Liver (tissue), 9 donors: ENCODE measurements around the gene PADI6. TPM values are rescaled to one million over a fixed set of nuclear protein-coding genes. Genes with fewer than 3 reads are reported as not detected.
"Not testable (repeated sequence)": the region's sequence is repeated elsewhere in the genome, so short reads cannot be mapped to it uniquely, and the experiment has no call there.

ENCODE experiments used
- DNase-seq: peaks from one replicate; pipeline ENCODE4 v3.0.0-alpha.2; 2017; ENCODE audit warnings: low spot score
- H3K27ac ChIP-seq, 2 donors: one replicate each; pipeline ENCODE4 v1.7.0; 2013; ENCODE audit warnings: inconsistent platforms in 2 of 2, low read length in 2 of 2, control low read depth in 1 of 2, low read depth in 1 of 2, mild to moderate bottlenecking in 1 of 2
- H3K27me3 ChIP-seq, 4 donors: one replicate each; pipeline versions ENCODE4 v1.6.1 to v1.7.0; 2013; ENCODE audit warnings: low read length in 3 of 4, inconsistent platforms in 1 of 4, mild to moderate bottlenecking in 1 of 4, moderate library complexity in 1 of 4; ENCODE audit not compliant: control insufficient read depth in 4 of 4, insufficient read depth in 4 of 4
- H3K36me3 ChIP-seq, 4 donors: one replicate each; pipeline versions ENCODE4 v1.6.1 to v1.7.0; 2013; ENCODE audit warnings: low read length in 3 of 4, mild to moderate bottlenecking in 3 of 4, low read depth in 1 of 4, moderate library complexity in 1 of 4; ENCODE audit not compliant: control insufficient read depth in 4 of 4, insufficient read depth in 3 of 4
- H3K4me1 ChIP-seq, 4 donors: one replicate each; pipeline versions ENCODE4 v1.6.1 to v1.7.0; 2013; ENCODE audit warnings: low read length in 3 of 4, mild to moderate bottlenecking in 3 of 4, moderate library complexity in 1 of 4; ENCODE audit not compliant: control insufficient read depth in 4 of 4, insufficient read depth in 4 of 4
- H3K4me3 ChIP-seq, 3 donors: one replicate each; pipeline versions ENCODE4 v1.6.1 to v1.7.0; 2013; ENCODE audit warnings: low read length in 3 of 3, control low read depth in 1 of 3, low read depth in 1 of 3, mild to moderate bottlenecking in 1 of 3
- H3K9ac ChIP-seq, 2 donors: one replicate each; pipeline ENCODE4 v1.7.0; 2013; ENCODE audit warnings: low read length in 2 of 2, mild to moderate bottlenecking in 2 of 2, moderate library complexity in 2 of 2, control low read depth in 1 of 2, low read depth in 1 of 2
- H3K9me3 ChIP-seq, 4 donors: one replicate each; pipeline versions ENCODE4 v1.6.1 to v1.7.0; 2013; ENCODE audit warnings: low read length in 3 of 4; ENCODE audit not compliant: control insufficient read depth in 4 of 4
- ATF3 ChIP-seq: IDR thresholded peaks from 2 replicates; pipeline ENCODE4 v1.6.1; 2016; ENCODE audit warnings: antibody characterized with exemption
- CTCF ChIP-seq: fragments of 150-350 bp; IDR thresholded peaks from 2 replicates; pipeline ENCODE4 v1.5.1; 2017; ENCODE audit warnings: improper control_type of control experiment, low read depth, low read length; ENCODE audit not compliant: missing input control
- EGR1 ChIP-seq, 2 donors: IDR thresholded peaks; 2 replicates each; pipeline ENCODE4 v1.6.1; 2016 to 2018; ENCODE audit warnings: antibody characterized with exemption in 2 of 2, low read depth in 2 of 2
- FOXA1 ChIP-seq: IDR thresholded peaks from 2 replicates; pipeline ENCODE4 v1.6.1; 2016; ENCODE audit warnings: antibody characterized with exemption
- FOXA2 ChIP-seq: IDR thresholded peaks from 2 replicates; pipeline ENCODE4 v1.6.1; 2016; ENCODE audit warnings: antibody characterized with exemption
- GABPA ChIP-seq, 2 donors: IDR thresholded peaks in 1 of 2; conservative IDR thresholded peaks in 1 of 2; 2 replicates each; pipeline ENCODE4 v1.6.1; 2016; ENCODE audit warnings: antibody characterized with exemption in 2 of 2, mild to moderate bottlenecking in 1 of 2, moderate library complexity in 1 of 2
- HNF4A ChIP-seq, 2 donors: conservative IDR thresholded peaks; 2 replicates each; pipeline ENCODE4 v1.6.1; 2016; ENCODE audit warnings: antibody characterized with exemption in 2 of 2, mild to moderate bottlenecking in 2 of 2
- HNF4G ChIP-seq: IDR thresholded peaks from 2 replicates; pipeline ENCODE4 v1.6.1; 2016; ENCODE audit warnings: antibody characterized with exemption
- JUND ChIP-seq, 2 donors: IDR thresholded peaks; 2 replicates each; pipeline ENCODE4 v1.6.1; 2016; ENCODE audit warnings: antibody characterized with exemption in 2 of 2
- MAX ChIP-seq: IDR thresholded peaks from 2 replicates; pipeline ENCODE4 v1.6.1; 2016; ENCODE audit warnings: antibody characterized with exemption
- NR2F2 ChIP-seq: IDR thresholded peaks from 2 replicates; pipeline ENCODE4 v1.6.1; 2016; ENCODE audit warnings: antibody characterized with exemption
- RAD21 ChIP-seq, 2 donors: IDR thresholded peaks; 2 replicates each; pipeline ENCODE4 v1.6.1; 2016; ENCODE audit warnings: antibody characterized with exemption in 2 of 2, mild to moderate bottlenecking in 2 of 2
- REST ChIP-seq: IDR thresholded peaks from 2 replicates; pipeline ENCODE4 v1.6.1; 2016; ENCODE audit warnings: antibody characterized with exemption, mild to moderate bottlenecking
- RXRA ChIP-seq, 2 donors: IDR thresholded peaks; 2 replicates each; pipeline ENCODE4 v1.6.1; 2017 to 2018; ENCODE audit warnings: antibody characterized with exemption in 2 of 2, mild to moderate bottlenecking in 1 of 2
- SP1 ChIP-seq: IDR thresholded peaks from 2 replicates; pipeline ENCODE4 v1.6.1; 2018; ENCODE audit warnings: antibody characterized with exemption, mild to moderate bottlenecking
- TAF1 ChIP-seq: conservative IDR thresholded peaks from 2 replicates; pipeline ENCODE4 v1.6.1; 2016; ENCODE audit warnings: antibody characterized with exemption, mild to moderate bottlenecking
- YY1 ChIP-seq: IDR thresholded peaks from 2 replicates; pipeline ENCODE4 v1.6.1; 2016; ENCODE audit warnings: antibody characterized with exemption, mild to moderate bottlenecking
- ZBTB33 ChIP-seq: IDR thresholded peaks from 2 replicates; pipeline ENCODE4 v1.6.1; 2016; ENCODE audit warnings: antibody characterized with exemption
- WGBS: extraction: QIAGEN DNeasy Blood & Tissue Kit; methylation state at CpG from one replicate; pipeline ENCODE4 v1.1.7; 2013; 5-methylcytosine and 5-hydroxymethylcytosine counted together
- polyA plus RNA-seq, 2 donors: library from polyadenylated mRNA; stranded (reverse) in 1 of 2; unstranded in 1 of 2; fragments of 200-250 nt in 1 of 2; fragments of >200 nt in 1 of 2; fragmentation: Nextera tagmentation in 1 of 2; extraction: Ambion mirVana in 1 of 2; gene quantifications; one replicate each; pipeline versions ENCODE4 v1.2.1 to v1.2.3, GENCODE V29; 2013 to 2015
- total RNA-seq, 2 donors: library from RNA; depleted of rRNA; stranded (reverse); fragments of >200 nt; gene quantifications; one replicate each; pipeline ENCODE4 v1.2.3, GENCODE V29; 2014
- donor health status: healthy.
- donor health status: healthy.
- donor health status: healthy.
- donor health status: healthy.
- donor health status: healthy.

PADI6 gene
- total and polyA plus RNA-seq, 4 donors = not detected

GRCh38 chr1:17405898-17406759, 34.1 kb downstream of the PADI6 start:
- no peaks in the 10 kb centered on the region for H3K9me3 ChIP-seq
- H3K4me1 ChIP-seq = peaks cover 0 to 4% (median 0%) of the 10 kb centered on the region in 4 donors
- no peak for TF ChIP-seq JUND (IDR thresholded peaks at IDR 0.05)
- TF ChIP-seq FOXA1 = no peak
- no peak for TF ChIP-seq HNF4A (conservative IDR thresholded peaks at IDR 0.05)
- TF ChIP-seq ATF3 = no peak
- TF ChIP-seq YY1 = no peak
- no peak for TF ChIP-seq GABPA (IDR thresholded peaks at IDR 0.05 in 1 of 2, conservative IDR thresholded peaks at IDR 0.05 in 1 of 2)
- TF ChIP-seq ZBTB33 = no peak
- TF ChIP-seq EGR1 (IDR thresholded peaks at IDR 0.05; ENCODE audit: low read depth in 2 of 2) = no peak
- no peak for TF ChIP-seq RXRA (IDR thresholded peaks at IDR 0.05)
- TF ChIP-seq SP1 = no peak
- TF ChIP-seq NR2F2 = peak; percentile 13
- TF ChIP-seq HNF4G = no peak
- no peak for TF ChIP-seq FOXA2
- TF ChIP-seq MAX = no peak
- no peak for TF ChIP-seq REST
- TF ChIP-seq CTCF = peak; percentile 69
- no peak for TF ChIP-seq TAF1
- peak; percentile 67 to 77 for TF ChIP-seq RAD21 (IDR thresholded peaks at IDR 0.05)
- no peaks in the 10 kb centered on the region for H3K27me3 ChIP-seq
- H3K4me3 ChIP-seq = no peak overlapping the region
- no peak overlapping the region for H3K27ac ChIP-seq
- 48% methylated on average over 15 of the region's 15 CpGs for WGBS
- H3K36me3 ChIP-seq = peaks cover 10 to 31% (median 21%) of the 10 kb centered on the region in 4 donors
- peak; percentile 71 for DNase-seq
- no peak overlapping the region for H3K9ac ChIP-seq

GRCh38 chr1:17406760-17407475, 34.9 kb downstream of the PADI6 start:
- H3K9me3 ChIP-seq, H3K27ac ChIP-seq, H3K9ac ChIP-seq, H3K4me3 ChIP-seq, DNase-seq, H3K27me3 ChIP-seq, H3K4me1 ChIP-seq: not testable (repeated sequence)
- 76% methylated on average over 16 of the region's 16 CpGs for WGBS
- peaks cover 10 to 36% (median 24%) of the 10 kb centered on the region in 4 donors for H3K36me3 ChIP-seq

GRCh38 chr1:17407786-17408514, 36.0 kb downstream of the PADI6 start:
- not testable (repeated sequence) for DNase-seq, H3K27me3 ChIP-seq, H3K4me3 ChIP-seq, H3K4me1 ChIP-seq, H3K27ac ChIP-seq, H3K9ac ChIP-seq, H3K9me3 ChIP-seq
- peaks cover 15 to 46% (median 34%) of the 10 kb centered on the region in 4 donors for H3K36me3 ChIP-seq
- WGBS = 97% methylated on average over 30 of the region's 30 CpGs
